B cell (primary cell): ENCODE data around the gene ZBP1. TPM values are rescaled to one million over a fixed set of nuclear protein-coding genes. Genes with fewer than 3 reads are reported as not detected.

Experiments used
- ATAC-seq: fragments of 200-7000 bp; cut with Tn5 transposase; one replicate; pipeline ENCODE4 v1.10.0; 2021; ENCODE audit warnings: low read depth, mild to moderate bottlenecking, moderate number of reproducible peaks, moderate library complexity
- CTCF ChIA-PET: fragments of 350-600 bp; sonication (Branson Sonifier 250); formaldehyde crosslinking; loops from one replicate; lab custom pipeline; 2021; ENCODE audit warnings: antibody characterized with exemption, inconsistent platforms; lab: Charles Lee
- POLR2A ChIA-PET: fragments of 350-600 bp; sonication (Branson Sonifier 250); formaldehyde crosslinking; loops from one replicate; lab custom pipeline; 2021; ENCODE audit warnings: antibody characterized with exemption; lab: Charles Lee
- DNase-seq: peaks from one replicate; pipeline ENCODE4 v3.0.0; 2013
- H2AFZ ChIP-seq: 2 replicates; pipeline ENCODE4 v1.6.1; 2012; ENCODE audit warnings: mild to moderate bottlenecking, low read depth, low read length; ENCODE audit not compliant: insufficient read depth, poor library complexity, severe bottlenecking
- H3K27ac ChIP-seq, 2 donors: 1 replicate in 1 of 2; 2 replicates in 1 of 2; pipeline ENCODE4 v1.5.1; 2012 to 2013; ENCODE audit warnings: low read length in 2 of 2, mild to moderate bottlenecking in 2 of 2, moderate library complexity in 1 of 2
- H3K27me3 ChIP-seq, 4 experiments: fragments of 200-600 bp in 1 of 4; sonication (generic) in 1 of 4; replicated peaks in 1 of 4; 1 replicate in 2 of 4; 2 replicates in 2 of 4; pipeline versions ENCODE4 v1.6.1 to v1.7.0; 2013 to 2016; ENCODE audit warnings: low read length in 3 of 4, mild to moderate bottlenecking in 2 of 4, mixed read lengths in 1 of 4, moderate library complexity in 1 of 4; ENCODE audit not compliant: insufficient read depth in 4 of 4, control insufficient read depth in 3 of 4; ENCODE audit errors: control extremely low read depth in 1 of 4
- H3K36me3 ChIP-seq, 2 experiments: replicated peaks in 1 of 2; 1 replicate in 1 of 2; 2 replicates in 1 of 2; pipeline versions ENCODE4 v1.6.1 to v1.7.1; 2013; ENCODE audit warnings: low read length in 1 of 2; ENCODE audit not compliant: insufficient read depth in 2 of 2, control insufficient read depth in 1 of 2; ENCODE audit errors: control extremely low read depth in 1 of 2, extremely low read depth in 1 of 2
- H3K4me1 ChIP-seq, 2 donors: fragments of 200-600 bp in 1 of 2; sonication (generic) in 1 of 2; 1 replicate in 1 of 2; 2 replicates in 1 of 2; pipeline versions ENCODE4 v1.5.1 to v1.6.1; 2013 to 2017; ENCODE audit warnings: low read length in 2 of 2; ENCODE audit not compliant: control insufficient read depth in 2 of 2, insufficient read depth in 2 of 2
- H3K4me2 ChIP-seq: replicated peaks from 2 replicates; pipeline ENCODE3; 2012; ENCODE audit warnings: mild to moderate bottlenecking, low read depth, low read length; ENCODE audit not compliant: poor library complexity, severe bottlenecking
- H3K4me3 ChIP-seq, 5 experiments: fragments of 200-600 bp in 1 of 5; sonication (generic) in 1 of 5; 1 replicate in 3 of 5; 2 replicates in 2 of 5; pipeline versions ENCODE4 v1.5.1 to v1.7.0; 2011 to 2016; ENCODE audit warnings: low read length in 4 of 5, mild to moderate bottlenecking in 4 of 5, low read depth in 2 of 5, control low read depth in 1 of 5, moderate library complexity in 1 of 5; ENCODE audit not compliant: insufficient read depth in 1 of 5; ENCODE audit errors: control extremely low read depth in 1 of 5, extremely low read depth in 1 of 5
- H3K79me2 ChIP-seq: fragments of 200-600 bp; sonication (generic); one replicate; pipeline ENCODE4 v1.6.0; 2016; ENCODE audit warnings: low read length; ENCODE audit not compliant: control insufficient read depth, insufficient read depth
- H3K9ac ChIP-seq: fragments of 200-600 bp; sonication (generic); 2 replicates; pipeline ENCODE4 v1.6.1; 2017; ENCODE audit warnings: mild to moderate bottlenecking, low read length, moderate library complexity
- H3K9me3 ChIP-seq, 3 donors: one replicate each; pipeline versions ENCODE4 v1.6.1 to v1.7.1; 2013; ENCODE audit warnings: low read length in 2 of 3; ENCODE audit not compliant: control insufficient read depth in 2 of 3, insufficient read depth in 1 of 3; ENCODE audit errors: control extremely low read depth in 1 of 3
- H4K20me1 ChIP-seq: 2 replicates; pipeline ENCODE4 v1.6.0; 2012; ENCODE audit warnings: mild to moderate bottlenecking, low read length; ENCODE audit not compliant: insufficient read depth, control insufficient read depth, poor library complexity, severe bottlenecking
- H3K27ac Mint-ChIP-seq: one replicate; pipeline ENCODE4 v1.8.0; 2021; ENCODE audit warnings: mixed read lengths
- H3K27me3 Mint-ChIP-seq: one replicate; pipeline ENCODE4 v1.8.0; 2021; ENCODE audit warnings: mixed read lengths
- H3K4me1 Mint-ChIP-seq: one replicate; pipeline ENCODE4 v1.8.0; 2021; ENCODE audit warnings: mixed read lengths
- H3K4me3 Mint-ChIP-seq: one replicate; pipeline ENCODE4 v1.8.0; 2021; ENCODE audit warnings: mixed read lengths
- H3K9me3 Mint-ChIP-seq: one replicate; pipeline ENCODE4 v1.8.0; 2022; ENCODE audit warnings: mixed read lengths; ENCODE audit not compliant: insufficient read depth
- EZH2 ChIP-seq: IDR thresholded peaks from 2 replicates; pipeline ENCODE4 v1.6.1; 2012; ENCODE audit warnings: borderline replicate concordance, low read depth, mild to moderate bottlenecking, moderate library complexity, low read length; ENCODE audit not compliant: insufficient read depth, poor library complexity, severe bottlenecking
- WGBS: methylation state at CpG from one replicate; pipeline ENCODE4 v1.1.5; 2013; ENCODE audit warnings: missing lambda C conversion rate; ENCODE audit not compliant: insufficient coverage; 5-methylcytosine and 5-hydroxymethylcytosine counted together
- intact Hi-C: fragments of 100-400 bp; cut with micrococcal nuclease; formaldehyde crosslinking; loops from one replicate; pipeline ENCODE4 v1.10.0; 2022
- polyA plus RNA-seq: library from polyadenylated mRNA; depleted of rRNA; stranded (reverse); fragments of >200 nt; gene quantifications from 2 replicates; pipeline ENCODE4 v1.2.3, GENCODE V29; 2012
- total RNA-seq, 2 donors: library from RNA; stranded (reverse); fragments of 120-200 nt in 1 of 2; gene quantifications; 1 replicate in 1 of 2; 2 replicates in 1 of 2; pipeline versions ENCODE4 v1.2.3 to v1.2.4, GENCODE V29; 2013 to 2022
- TF ChIP-seq, protein P1 (sequence below): fragments of 200-600 bp; IDR thresholded peaks from one replicate; pipeline ENCODE4 v1.8.0; 2022; ENCODE audit warnings: antibody characterized with exemption, mild to moderate bottlenecking

Gene ZBP1
- total and polyA plus RNA-seq, 2 donors (not counting 1 experiment from before 2014, with no cell fraction given): 29.9 to 69.2 TPM

DNA sequence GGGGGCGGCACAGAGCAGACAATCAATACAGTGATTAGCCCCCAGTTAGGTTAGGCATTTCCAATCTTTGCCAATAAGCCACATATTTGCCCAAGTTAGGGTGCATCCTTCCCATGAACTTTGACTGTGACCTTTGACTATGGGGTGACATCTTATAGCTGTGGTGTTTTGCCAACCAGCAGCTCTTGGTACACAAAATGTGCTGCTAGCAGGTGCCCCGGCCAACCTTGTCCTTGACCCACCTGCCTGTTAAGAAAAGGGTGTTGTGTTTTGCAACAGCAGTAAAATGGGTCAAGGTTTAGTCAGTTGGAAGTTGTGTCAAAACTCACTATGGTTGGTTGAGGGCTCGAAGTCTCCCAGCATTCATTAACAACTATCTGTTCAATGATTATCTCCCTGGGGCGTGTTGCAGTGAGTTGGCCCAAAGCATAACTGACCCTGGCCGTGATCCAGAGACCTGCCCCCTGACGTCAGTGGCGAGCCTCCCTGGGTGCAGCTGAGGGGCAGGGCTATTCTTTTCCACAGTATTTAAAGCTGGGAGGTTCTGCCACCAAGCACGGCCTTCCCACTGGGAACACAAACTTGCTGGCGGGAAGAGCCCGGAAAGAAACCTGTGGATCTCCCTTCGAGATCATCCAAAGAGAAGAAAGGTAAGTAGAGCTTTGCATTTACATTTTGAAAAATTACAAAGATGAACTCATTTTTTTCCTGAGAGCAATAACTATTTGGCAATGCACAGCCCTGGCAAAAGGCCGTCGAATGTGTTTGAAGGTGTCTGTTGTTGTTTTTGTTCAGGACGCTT is 59.5 kb downstream of the ZBP1 start, which contains the start of gene PCK1:
Gene PCK1, plus strand, starts transcription at position 557 of the 802 bp plus-strand sequence. CDS start 302 bp downstream, outside the sequence.
- H3K4me1 Mint-ChIP-seq: no peaks in the 10 kb centered on the region
- H3K9me3 Mint-ChIP-seq: no peaks in the 10 kb centered on the region
- no peak within 1 kb of the TSS for H3K9ac ChIP-seq
- no peak within 1 kb of the TSS for H3K27ac ChIP-seq
- WGBS: 75% methylated on average over 9 of the region's 14 CpGs
- H3K27me3 ChIP-seq: peaks cover 0 to 4% (median 3%) of the 10 kb centered on the region in 4 experiments
- H3K79me2 ChIP-seq: no peaks in the 10 kb centered on the region
- H2AFZ ChIP-seq: no peak within 1 kb of the TSS
- CTCF ChIA-PET: interaction anchor here (0.7 kb wide), 1 partner anchor 620 kb away, joined by 3 read pairs; no protein-coding TSS in a partner anchor
- no peaks in the 10 kb centered on the region for H4K20me1 ChIP-seq
- no peak within 1 kb of the TSS for H3K27ac Mint-ChIP-seq
- no peak within 1 kb of the TSS for H3K4me3 ChIP-seq
- intact Hi-C loops: no loop called here
- no peak within 1 kb of the TSS for H3K4me2 ChIP-seq
- H3K4me3 Mint-ChIP-seq: no peak within 1 kb of the TSS
- no peaks in the 10 kb centered on the region for H3K36me3 ChIP-seq
- ATAC-seq (no peak), DNase-seq (no peak)
- no peaks in the 10 kb centered on the region for H3K9me3 ChIP-seq
- POLR2A ChIA-PET: no interaction called here
- no peaks in the 10 kb centered on the region for H3K4me1 ChIP-seq
- TF ChIP-seq EZH2: no peak
- TF ChIP-seq, protein P1, sequence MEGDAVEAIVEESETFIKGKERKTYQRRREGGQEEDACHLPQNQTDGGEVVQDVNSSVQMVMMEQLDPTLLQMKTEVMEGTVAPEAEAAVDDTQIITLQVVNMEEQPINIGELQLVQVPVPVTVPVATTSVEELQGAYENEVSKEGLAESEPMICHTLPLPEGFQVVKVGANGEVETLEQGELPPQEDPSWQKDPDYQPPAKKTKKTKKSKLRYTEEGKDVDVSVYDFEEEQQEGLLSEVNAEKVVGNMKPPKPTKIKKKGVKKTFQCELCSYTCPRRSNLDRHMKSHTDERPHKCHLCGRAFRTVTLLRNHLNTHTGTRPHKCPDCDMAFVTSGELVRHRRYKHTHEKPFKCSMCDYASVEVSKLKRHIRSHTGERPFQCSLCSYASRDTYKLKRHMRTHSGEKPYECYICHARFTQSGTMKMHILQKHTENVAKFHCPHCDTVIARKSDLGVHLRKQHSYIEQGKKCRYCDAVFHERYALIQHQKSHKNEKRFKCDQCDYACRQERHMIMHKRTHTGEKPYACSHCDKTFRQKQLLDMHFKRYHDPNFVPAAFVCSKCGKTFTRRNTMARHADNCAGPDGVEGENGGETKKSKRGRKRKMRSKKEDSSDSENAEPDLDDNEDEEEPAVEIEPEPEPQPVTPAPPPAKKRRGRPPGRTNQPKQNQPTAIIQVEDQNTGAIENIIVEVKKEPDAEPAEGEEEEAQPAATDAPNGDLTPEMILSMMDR: no peak
- peaks cover 35% of the 10 kb centered on the region for H3K27me3 Mint-ChIP-seq
